Stimulated activated CD4-positive, alpha-beta T cell treated with anti-CD3 and anti-CD28 coated beads, TNF-alpha, amount 100 ng/mL, for 1 hour (primary cell): ENCODE measurements around the gene MED20.
"Not testable (repeated sequence)": the region's sequence is repeated elsewhere in the genome, so short reads cannot be mapped to it uniquely, and the experiment has no call there.

Source experiments
- DNase-seq, 3 donors: peaks; one replicate each; pipeline ENCODE4 v3.0.0-alpha.2; 2020; ENCODE audit warnings: low read depth in 3 of 3, low spot score in 1 of 3

The MED20 gene

GRCh38 chr6:41920921-41921711 is at the start of gene MED20, which contains the start of gene BYSL:
TSS of gene MED20 (minus strand) at chr6:41921139. CDS start at chr6:41921018, 121 bp downstream.
TSS of gene BYSL (plus strand) at chr6:41921499. CDS start at chr6:41921563, 64 bp downstream.
- peak; percentile 77 to 96 (median 90) for DNase-seq

GRCh38 chr6:41970436-41970846 is 49.5 kb upstream of the MED20 start:
- DNase-seq, result no peak

GRCh38 chr6:41967312-41968287 is 46.7 kb upstream of the MED20 start:
- DNase-seq, result no peak

GRCh38 chr6:41966961-41967311 is 46.0 kb upstream of the MED20 start:
- no peak for DNase-seq

- no peak for DNase-seq
Observed at GRCh38 chr6:41966214-41966920, 45.4 kb upstream of the MED20 start.

GRCh38 chr6:41965429-41966213 is 44.7 kb upstream of the MED20 start:
- DNase-seq, result no peak

GRCh38 chr6:41964201-41964887 is 43.4 kb upstream of the MED20 start:
- no peak for DNase-seq

GRCh38 chr6:41963371-41963770 is 42.4 kb upstream of the MED20 start:
- DNase-seq, result no peak

- no peak for DNase-seq
Observed at GRCh38 chr6:41960028-41960427, 39.1 kb upstream of the MED20 start.

- no peak for DNase-seq
Observed at GRCh38 chr6:41958022-41958856, 37.3 kb upstream of the MED20 start.

- no peak for DNase-seq
Observed at GRCh38 chr6:41957117-41957516, 36.2 kb upstream of the MED20 start.

GRCh38 chr6:41955412-41955811 is 34.5 kb upstream of the MED20 start:
- DNase-seq, result no peak

GRCh38 chr6:41954668-41955067 is 33.7 kb upstream of the MED20 start:
- no peak for DNase-seq

- no peak for DNase-seq
Observed at GRCh38 chr6:41947581-41948220, 26.8 kb upstream of the MED20 start.

GRCh38 chr6:41943456-41943855 is 22.5 kb upstream of the MED20 start:
- DNase-seq, result no peak

- DNase-seq, result not testable (repeated sequence)
Observed at GRCh38 chr6:41942882-41943281, 21.9 kb upstream of the MED20 start.

GRCh38 chr6:41942067-41942851 is 21.3 kb upstream of the MED20 start:
- DNase-seq, result no peak
